Stimulated activated CD8-positive, alpha-beta memory T cell treated with anti-CD3 and anti-CD28 coated beads, Interleukin-12 subunit alpha, Interleukin-12 subunit beta, amount 100 ng/mL, for 4 hours (primary cell): ENCODE measurements around the gene STIM2.
"Not testable (repeated sequence)": the region's sequence is repeated elsewhere in the genome, so short reads cannot be mapped to it uniquely, and the experiment has no call there.

Source experiments
- DNase-seq: peaks from one replicate; pipeline ENCODE4 v3.0.0-alpha.2; 2020; ENCODE audit warnings: low read depth

Gene STIM2

GRCh38 chr4:26867914-26868684 is 7.5 kb downstream of the STIM2 start:
- no peak for DNase-seq

DNA sequence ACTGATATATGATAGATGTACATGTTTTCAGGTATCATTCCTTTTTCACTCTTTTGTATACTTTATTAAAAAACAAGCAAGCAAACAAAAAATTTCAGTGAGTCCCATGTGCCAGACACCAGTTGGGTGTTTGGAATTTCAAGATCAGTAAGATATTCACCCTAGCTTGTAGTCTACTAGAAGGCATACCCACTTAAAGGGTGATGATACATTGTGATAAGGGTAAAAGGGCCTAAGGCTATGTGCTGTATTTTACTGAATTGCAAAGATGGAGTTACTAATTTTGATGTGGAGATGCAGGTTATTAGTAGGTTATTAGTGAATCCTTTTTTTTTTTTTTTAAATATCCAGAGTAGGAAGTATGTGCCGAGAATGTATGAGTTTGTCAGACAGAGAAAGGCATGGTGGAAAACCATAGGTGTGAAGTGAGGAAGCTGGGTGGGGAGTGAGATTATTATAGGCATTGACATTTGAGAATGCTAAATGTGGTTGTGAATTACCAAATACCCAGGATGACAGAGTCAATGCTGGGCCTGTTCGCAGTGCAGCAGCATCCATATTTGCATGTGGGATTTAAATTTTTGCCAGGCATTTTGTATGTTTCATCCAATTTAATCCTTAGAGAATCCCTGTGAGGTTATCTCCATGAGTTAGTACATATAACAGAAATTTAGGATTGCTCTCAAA is 10.1 kb downstream of the STIM2 start:
- DNase-seq, result no peak

DNA sequence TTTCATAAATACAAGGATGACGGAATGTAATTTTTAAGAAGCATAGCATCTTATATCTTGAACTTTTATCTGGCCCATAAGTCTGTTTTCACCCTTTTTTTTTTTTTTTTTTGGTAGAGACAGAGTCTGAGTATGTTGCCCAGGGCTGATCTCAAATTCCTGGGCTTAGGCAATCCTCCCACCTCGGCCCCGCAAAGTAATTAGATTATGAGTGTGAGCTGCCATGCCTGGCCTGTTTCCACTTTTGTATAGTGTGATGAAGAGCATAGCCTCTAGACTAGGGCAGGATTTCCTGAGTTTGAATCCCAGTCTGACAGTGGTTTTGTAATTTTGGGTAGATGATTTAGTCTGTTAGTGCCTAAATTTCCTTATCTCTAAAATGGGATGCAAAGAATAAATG is 11.0 kb downstream of the STIM2 start:
- no peak for DNase-seq

DNA sequence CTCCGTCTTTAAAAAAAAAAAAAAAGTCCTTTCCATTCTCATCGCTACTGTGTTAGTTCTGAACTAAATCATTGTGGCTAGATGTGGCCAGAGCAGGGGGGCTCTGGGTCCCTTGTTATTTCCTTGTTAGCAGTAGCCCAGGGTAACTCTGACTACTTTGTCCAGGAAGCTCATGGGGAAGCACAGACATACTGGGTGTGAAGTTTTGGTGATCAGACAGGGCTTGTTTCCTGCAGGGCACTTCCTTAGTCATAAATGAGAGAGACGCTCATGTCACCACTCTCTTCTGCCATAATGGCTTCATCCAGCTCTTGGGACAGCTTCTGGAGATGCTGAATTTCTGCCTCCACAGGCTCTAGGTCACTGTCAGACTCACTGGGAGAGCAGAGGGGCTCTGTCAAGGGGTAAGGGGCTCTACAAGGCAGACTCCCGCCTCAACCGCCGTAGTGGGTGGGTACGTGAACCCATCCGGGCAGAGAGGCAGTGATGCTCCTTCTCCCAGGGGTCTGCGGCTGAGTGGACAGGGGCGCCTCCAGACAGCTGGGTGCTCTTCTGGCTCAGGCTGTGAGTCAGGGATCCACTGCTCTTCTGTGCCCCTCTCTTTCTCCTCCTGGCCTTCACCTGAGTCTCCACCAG is 12.9 kb downstream of the STIM2 start:
- peak; percentile 38 for DNase-seq

GRCh38 chr4:26874110-26874509 is 13.5 kb downstream of the STIM2 start:
- no peak for DNase-seq

DNA sequence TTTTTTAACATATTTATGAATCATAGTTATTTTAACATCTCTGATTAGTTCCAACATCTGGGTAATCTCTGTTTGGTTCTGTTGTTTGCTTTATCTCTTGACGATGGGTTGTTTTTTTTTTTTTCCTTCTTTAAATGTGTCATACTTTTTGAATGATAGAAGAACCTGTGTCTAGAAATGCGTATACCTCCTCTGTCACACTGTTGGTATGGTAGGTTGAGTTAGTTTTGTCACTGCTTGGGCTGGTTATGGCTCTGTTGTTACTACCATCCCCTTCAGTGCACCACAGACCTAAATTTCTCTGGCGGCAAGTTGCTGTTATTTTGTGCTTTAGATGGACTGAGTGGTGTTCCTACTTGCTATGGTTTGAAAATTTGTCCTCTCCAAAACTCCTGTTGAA is 16.8 kb downstream of the STIM2 start:
- DNase-seq, result no peak

- no peak for DNase-seq
Observed at GRCh38 chr4:26877961-26878360, 17.3 kb downstream of the STIM2 start.

DNA sequence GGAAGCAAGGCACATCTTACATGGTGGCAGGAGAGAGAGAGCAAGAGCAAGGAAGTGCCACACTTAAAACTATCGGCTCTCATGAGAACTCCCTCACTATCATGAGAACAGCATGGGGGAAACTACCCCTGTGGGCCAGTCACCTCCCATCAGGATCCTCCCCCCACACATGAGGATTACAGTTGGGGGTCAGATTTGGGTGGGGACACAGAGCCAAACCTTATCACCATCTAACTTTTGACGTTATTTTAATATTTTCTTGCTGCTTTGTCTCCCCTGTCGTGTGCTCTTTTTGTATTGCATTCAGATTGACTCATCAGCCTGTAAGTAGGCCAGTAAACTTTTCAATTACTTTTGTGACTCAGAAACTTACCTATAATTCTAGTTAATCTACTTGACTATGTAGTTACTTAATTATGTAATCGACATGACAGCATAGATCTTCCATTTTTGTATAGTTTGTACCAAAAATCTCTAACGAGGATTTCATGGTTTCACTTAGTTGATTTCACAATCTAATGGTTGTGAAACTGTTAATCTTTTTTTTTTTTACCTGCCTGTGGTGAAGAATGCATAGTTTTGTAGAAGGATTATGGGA is 18.3 kb downstream of the STIM2 start:
- DNase-seq, result no peak

GRCh38 chr4:26879805-26880204 is 19.2 kb downstream of the STIM2 start:
- no peak for DNase-seq

DNA sequence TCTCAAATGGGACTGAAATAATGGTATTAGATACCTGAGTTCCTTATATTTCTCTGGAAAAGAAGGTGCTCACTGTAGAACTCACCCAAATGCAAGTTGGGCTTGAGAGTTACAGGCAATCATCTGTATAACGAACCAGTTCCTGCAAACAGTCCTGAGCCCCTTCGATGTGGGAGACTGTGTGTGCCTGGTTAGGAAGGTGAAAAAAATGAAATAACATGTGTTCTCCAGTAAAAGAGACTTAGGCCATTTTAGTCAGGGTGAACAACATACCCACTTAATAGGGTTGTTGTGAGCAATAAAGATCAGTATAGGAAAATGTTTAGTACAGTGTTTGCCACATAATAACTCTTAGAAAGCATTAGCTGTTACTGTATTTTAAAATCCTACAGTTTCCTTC is 23.4 kb downstream of the STIM2 start:
- no peak for DNase-seq

DNA sequence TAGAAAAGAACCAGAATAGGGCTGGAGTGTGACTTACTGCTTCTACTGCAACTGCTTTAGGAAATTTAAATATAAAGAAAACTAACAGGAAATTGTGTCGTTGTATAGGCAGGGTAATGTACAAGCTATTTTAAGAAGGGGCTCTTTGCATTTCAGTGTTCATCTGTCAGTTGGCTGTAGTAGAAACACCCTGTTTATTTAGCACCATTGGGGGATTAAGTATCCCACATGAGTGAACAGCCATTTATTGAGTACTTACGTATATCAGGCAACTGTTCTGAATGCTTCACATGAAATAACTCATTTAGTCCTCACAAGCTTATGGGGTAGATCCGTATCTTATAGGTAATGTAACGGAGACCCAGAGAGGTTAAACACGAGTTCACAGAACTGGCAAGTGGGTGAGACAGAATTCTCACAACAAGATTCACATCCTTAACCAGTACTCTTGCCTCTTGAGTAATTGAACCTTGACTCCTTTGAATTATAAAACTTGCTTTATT is 23.9 kb downstream of the STIM2 start:
- no peak for DNase-seq

GRCh38 chr4:26885912-26886274 is 25.3 kb downstream of the STIM2 start:
- DNase-seq, result no peak

GRCh38 chr4:26887143-26887542 is 26.5 kb downstream of the STIM2 start:
- no peak for DNase-seq

GRCh38 chr4:26887809-26888208 is 27.2 kb downstream of the STIM2 start:
- DNase-seq, result no peak

- DNase-seq, result no peak
Observed at GRCh38 chr4:26889356-26889755, 28.7 kb downstream of the STIM2 start.

GRCh38 chr4:26891054-26891453 is 30.4 kb downstream of the STIM2 start:
- DNase-seq, result no peak

DNA sequence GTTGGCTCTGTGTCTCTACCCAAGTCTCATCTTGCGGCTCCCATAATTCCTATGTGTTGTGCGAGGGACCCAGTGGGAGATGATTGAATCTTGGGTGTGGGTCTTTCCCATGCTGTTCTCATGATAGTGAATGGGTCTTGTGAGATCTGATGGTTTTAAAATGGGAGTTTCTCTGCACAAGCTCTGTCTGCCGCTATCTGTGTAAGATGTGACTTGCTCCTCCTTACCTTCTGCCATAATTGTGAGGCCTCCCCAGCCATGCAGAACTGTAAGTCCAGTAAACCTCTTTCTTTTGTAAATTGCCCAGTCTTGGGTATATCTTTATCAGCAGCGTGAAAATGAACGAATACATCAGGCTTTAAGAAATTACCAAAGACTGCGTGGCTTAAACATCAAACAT is 31.2 kb downstream of the STIM2 start:
- no peak for DNase-seq

DNA sequence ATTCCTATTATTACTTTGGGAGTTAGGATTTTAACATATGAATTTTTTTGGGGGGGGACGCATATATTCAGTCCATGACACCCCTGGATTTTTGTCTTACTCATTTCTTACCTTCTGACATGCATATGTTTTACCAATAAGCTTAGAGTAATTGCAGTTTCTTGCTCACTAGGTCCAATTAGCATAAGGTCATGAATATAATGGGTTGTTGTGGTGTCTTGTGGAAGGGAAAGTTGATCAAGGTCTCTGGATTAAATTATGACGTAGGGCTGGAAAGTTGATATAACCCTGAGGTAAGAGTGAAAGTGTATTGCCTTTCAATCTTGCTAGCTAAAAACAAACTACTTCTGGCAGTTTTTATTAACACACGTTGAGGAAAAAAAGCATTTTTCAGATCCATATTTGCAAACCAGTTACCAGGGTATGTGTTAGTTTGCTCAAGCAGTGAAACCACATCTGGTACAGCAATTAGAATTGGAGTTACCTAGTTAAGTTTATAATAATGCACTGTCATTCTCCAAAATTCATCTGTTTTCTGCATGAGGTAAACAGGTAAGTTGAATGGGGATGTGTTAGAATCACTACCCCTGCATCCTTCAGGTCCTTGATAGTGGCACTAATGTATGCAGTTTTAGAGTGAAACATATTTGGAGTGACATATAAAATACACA is 32.0 kb downstream of the STIM2 start:
- no peak for DNase-seq

GRCh38 chr4:26893491-26893890 is 32.9 kb downstream of the STIM2 start:
- DNase-seq, result no peak

DNA sequence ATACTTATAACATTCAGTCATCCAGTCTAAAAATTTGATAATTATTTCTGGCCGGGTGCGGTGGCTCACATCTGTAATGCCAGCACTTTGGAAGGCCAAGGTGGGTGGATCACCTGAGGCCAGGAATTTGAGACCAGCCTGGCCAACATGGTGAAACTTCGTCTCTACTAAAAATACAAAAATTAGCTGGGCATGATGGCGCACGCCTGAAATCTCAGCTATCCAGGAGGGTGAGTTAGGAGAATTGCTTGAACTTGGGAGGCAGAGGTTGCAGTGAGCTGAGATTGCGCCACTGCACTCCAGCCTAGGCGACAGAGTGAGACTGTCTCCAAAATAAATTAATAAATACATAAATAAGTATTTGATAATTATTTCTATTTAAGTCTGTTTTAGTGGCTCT is 34.2 kb downstream of the STIM2 start:
- DNase-seq, result not testable (repeated sequence)

DNA sequence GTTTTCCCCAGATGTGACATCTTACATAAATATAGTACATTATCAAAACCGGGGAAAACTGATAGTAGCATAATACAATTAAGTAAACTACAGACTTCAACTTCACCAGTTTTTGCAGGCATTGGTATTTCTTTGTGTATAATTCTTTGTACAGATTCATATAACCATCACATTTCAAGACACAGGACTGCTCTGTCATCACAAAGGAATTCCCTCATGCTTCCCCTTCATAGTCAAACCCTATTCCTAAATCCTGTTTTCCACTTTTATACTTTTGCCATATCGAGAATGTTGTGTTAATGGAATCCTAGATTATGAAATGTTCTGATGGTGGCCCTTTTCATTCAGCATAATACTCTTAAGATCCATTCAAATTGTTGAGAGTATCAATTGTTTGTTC is 36.0 kb downstream of the STIM2 start:
- no peak for DNase-seq

GRCh38 chr4:26899991-26900390 is 39.4 kb downstream of the STIM2 start:
- DNase-seq, result no peak
